NCI-H82 (cell line): ENCODE measurements around the gene SH3BGRL2.
"Not testable (repeated sequence)": the region's sequence is repeated elsewhere in the genome, so short reads cannot be mapped to it uniquely, and the experiment has no call there.

Experiments used
- DNase-seq: peaks from one replicate; lab custom pipeline; 2025; lab: John Stamatoyannopoulos, UW

Gene SH3BGRL2

DNA sequence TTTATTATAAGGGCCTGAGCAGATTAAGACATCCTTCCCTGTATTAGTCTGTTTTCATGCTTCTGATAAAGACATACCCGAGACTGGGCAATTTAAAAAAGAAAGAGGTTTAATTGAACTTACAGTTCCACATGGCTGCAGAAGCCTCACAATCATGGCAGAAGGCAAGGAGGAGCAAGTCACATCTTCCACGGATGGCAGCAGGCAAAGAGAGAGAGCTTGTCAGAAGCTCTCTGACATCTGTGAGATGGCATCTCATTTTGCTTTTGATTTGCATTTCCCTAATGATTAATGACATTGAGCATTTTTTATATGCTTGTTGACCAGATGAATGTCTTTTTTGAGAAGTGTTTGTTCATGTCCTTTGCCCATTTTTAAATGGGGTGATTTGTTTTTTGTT is 114.2 kb downstream of the SH3BGRL2 start:
- DNase-seq: not testable (repeated sequence)

DNA sequence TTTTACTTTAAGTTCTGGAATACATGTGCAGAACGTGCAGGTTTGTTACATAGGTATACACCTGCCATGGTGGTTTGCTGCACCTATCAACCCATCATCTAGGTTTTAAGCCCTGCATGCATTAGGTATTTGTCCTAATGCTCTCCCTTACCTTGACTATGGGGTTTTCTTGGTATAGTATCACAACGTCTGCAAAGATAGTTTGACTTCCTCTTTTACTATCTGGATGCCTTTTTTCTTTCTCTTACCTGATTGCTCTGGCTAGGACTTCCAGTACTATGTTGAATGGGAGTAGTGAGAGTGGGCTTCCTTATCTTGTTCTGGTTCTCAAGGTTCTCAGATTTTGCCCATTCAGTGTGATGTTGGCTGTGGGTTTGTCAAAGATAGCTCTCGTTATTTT is 115.2 kb downstream of the SH3BGRL2 start:
- not testable (repeated sequence) for DNase-seq

DNA sequence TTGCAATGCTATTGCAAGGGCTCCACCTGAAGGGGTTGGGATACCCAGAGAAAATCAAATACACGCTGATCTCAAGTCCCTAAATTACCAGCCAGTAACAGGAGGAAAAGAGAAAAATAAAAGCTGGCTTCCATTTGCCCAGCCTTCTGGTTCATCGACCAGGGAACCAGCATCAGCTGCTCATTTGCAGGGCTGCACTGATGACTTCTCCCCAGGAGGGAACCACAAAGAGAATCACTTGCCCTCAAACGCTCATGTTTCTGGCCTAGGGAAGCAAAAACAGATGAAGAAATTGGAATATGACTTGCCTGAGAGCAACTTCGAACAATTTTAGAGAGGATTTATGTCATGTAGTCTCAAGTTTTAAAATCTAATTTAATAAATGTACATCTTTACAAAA is 119.7 kb downstream of the SH3BGRL2 start:
- no peak for DNase-seq
